NCI-H69 (cell line): ENCODE results near the gene C2orf68.
A peak's percentile ranks its signal among the peaks of the same experiment; 100 is the strongest.
"Not testable (repeated sequence)": the region's sequence is repeated elsewhere in the genome, so short reads cannot be mapped to it uniquely, and the experiment has no call there.

ENCODE experiments used
- DNase-seq: peaks from one replicate; lab custom pipeline; 2025; lab: John Stamatoyannopoulos, UW

The C2orf68 gene

DNA sequence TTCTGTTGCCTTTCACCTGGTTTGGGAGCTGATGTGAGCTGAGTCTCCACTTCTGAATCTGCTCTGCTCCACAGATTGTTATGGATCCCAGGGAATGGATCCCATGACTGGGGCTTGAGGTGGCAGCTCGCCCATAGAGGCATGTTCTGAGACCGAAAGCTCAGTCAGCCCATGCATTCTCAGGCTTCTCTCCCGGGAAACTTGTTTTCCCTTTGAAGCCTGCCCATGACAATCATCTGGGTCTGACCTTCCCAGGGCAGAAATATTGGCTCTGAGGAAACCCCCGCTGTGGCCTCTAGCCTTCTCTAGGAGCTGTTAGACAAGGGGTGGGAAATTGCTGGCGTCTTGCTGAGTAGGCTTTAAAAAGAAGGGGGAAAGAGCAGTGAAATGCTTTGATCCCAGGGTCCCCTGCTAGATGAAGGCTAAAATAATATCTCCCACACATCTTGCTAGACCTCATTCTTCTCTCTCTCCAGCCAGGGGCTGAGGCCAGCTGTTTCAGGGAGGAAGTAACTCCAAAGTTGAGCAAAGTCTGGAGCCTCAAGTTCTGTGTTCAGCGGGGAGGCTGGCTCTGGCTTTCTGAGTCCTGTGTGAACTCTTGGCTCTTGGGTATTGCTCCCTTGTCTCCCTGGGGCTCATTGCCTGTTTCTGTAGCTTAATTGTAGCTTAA is 32.5 kb downstream of the C2orf68 start:
- no peak for DNase-seq

DNA sequence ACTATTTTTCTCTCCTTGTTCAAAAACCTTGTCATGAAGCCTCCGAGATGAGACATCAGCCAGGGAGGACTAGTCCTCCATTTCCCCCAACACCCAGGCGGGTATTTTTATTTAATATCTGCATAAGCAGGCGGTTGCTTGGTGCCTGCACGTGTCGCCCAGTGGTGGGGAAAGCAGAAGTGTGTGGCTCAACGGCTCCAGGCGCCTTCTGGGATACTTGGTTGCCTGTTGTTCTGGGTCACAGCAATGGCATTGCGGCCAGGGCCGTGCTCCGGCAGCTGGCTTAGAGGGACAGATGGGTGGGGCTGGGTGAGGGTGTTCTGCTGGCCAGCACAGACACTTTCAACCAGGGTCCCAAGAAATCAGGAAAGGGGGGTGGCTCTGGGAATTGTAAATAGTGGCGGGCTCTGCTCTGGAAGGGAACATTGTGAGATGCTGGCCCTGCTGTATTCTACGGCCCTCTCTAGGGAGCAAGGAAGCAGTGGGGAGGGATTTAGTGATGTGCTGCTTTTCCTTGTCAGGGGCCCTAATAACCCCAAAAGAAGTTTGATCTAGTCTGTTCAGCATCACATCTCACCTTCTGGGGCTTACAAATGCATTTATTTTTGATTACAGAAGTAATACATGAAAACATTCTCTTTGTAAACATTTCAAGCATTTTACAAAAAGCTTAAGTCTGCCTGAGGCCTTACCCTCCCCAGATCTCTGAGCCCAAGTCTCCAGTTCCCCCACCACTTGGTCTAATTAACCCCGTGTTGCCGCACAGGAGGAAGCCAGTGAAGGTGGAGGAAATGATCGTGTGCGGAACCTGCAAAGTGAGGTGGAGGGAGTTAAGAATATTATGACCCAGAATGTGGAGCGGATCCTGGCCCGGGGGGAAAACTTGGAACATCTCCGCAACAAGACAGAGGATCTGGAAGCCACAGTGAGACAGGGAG is 33.4 kb downstream of the C2orf68 start:
- no peak for DNase-seq

DNA sequence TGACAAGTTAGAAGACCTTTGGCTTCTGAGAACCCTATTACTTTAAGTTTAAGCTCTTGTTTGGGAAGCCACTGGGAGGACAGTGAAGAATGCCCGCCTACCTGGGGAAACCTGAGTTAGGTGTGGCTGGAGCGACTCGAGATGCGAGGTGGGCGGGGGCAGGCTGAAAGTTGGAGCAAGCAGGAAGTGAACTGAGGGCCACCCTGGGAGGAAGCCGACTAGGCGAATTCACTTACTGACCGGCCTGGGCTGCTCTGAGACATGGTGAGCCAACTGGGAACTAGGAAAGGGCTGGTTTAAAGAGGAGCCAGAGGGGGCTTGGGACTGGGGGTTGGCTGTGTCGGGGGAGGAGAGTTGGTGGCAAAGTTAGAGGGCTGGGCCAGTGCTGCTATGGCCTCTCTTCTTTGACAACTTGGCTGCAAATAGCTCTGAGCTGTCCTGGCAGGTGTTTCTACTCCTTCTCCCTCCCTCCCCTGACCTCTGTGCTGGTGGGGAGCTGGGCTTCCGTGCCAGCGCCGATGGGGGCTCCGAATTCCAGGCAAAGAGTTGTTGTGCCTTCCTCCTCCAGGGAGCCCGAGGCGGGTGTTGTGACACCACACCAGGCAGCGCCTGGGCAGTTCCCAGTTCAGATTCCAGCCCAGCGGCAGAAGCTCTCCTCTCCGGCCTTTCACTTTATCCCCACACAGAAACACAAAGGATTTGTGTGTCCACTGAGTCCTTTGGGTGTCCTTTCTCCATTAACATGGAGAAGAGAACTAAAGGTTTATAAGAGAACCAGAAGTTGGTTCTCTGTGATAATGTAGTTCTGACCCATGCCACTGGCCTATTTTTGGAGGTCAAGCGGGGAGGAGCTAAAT is 34.3 kb downstream of the C2orf68 start, which contains the start of gene VAMP8:
TSS of gene VAMP8 (plus strand) at position 201 of the 857 bp plus-strand sequence. CDS start at position 262, 61 bp downstream.
- DNase-seq, result peak; percentile 58

DNA sequence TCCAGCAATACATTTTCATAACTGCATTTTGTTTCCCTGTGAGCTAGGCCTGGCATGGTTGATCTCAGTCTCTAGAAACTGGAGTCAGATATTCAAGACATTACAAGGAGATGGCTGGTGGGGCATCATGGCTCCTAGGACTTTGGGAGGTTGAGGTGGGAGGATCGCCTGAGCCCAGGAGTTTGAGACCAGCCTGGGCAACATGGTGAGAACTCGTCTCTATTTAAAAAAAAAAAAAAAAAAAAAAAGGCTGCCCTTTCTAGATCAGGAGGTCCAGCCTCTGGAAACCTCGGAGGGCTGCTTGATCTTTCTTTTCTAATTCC is 34.8 kb downstream of the C2orf68 start:
- no peak for DNase-seq

DNA sequence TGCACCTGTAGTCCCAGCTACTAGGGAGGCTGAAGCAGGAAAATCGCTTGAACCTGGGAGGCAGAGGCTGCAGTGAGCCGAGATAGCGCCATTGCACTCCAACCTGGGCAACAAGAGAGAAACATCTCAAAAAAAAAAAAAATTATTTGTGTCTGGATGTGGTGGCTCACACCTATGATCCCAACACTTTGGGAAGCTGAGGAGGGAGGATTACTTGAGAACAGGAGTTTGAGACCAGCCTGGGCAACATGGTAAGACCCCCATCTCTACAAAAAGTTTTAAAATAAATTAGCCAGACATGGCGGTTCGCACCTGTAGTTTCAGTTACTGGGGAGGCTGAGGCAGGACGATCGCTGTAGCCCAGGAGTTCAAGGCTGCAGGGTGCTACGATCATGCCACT is 36.1 kb downstream of the C2orf68 start:
- DNase-seq, result no peak

DNA sequence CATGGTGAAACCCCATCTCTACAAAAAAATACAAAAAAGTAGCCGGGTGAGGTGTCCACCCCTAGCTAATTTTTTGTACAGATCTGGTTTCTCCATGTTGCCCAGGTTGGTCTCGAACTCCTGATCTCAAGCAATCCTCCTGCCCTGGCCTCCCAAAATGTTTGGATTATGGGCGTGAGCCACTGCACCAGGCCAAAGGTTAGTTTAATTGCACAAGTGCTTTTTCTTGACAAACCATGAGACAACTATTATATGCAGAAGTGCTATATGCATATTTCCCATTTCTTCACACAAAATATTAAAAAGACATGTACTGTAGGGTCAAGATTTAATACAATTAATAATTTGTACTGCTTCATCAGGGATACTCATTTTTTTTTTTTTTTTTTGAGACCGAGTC is 45.6 kb downstream of the C2orf68 start:
- no peak for DNase-seq

DNA sequence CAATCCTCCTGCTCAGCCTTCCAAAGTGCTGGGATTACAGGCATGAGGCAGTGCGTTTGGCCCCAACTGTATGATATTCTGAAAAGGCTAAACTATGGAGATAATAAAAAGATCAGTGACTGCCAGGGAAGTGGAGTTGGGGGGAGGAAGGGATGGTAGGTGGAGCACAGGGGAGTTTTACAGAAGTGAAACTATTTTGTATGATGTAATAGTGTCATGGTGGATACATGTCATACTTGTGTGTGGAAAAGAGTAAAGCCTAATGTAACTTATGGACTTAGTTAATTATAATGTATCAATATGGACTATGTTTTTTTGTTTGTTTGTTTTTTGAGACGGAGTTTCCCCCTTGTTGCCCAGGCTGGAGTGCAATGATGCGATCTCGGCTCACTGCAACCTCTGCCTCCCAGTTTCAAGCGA is 47.7 kb downstream of the C2orf68 start:
- no peak for DNase-seq

DNA sequence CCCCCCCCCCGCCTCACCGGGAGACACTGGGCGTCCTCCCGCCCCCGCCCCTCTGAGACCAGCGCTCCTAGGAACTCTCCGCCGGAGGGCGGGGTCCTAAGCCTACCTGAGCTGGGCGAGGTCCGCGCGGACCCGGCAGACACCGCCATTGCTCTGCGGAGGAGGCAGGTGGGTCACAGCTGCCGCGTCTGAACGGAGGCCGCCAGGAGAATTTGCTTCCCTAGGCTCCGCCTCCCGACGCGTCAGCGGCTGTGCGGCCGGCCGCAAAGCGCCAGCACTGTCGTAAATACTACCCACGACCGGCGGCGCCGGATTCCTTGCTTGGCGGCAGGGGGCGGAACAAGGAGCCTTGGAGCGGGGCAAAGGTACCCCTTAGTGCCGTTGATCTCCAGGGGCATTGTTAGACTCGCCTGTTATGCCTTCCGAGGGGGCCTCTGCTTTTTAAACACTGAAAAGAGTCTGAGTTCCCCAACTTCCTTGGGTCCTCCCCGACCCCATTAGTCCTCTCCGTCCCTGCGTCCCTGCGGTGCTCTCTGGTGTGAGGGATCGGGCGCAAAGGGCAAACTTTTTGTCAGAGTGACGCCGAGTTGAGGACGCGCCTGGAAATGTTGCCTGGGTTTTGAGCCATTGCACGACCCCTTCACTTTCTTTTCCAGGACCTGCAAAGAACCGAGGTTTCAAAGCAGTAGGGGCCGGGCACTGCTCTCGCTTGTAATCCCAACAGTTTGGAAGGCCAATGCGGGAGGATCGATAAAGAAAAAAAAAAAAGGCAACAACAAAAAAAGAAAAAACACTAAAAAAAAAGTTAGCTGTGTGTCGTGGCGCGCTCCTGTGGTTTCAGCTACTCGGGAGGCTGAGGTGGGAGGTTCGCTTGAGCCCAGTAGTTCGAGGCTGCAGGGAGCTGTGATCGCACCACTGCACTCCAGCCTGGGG is 50.3 kb downstream of the C2orf68 start, which contains the start of gene GGCX:
TSS of gene GGCX (minus strand) at position 214 of the 933 bp plus-strand sequence. CDS start at position 149, 65 bp downstream.
- peak; percentile 96 for DNase-seq

DNA sequence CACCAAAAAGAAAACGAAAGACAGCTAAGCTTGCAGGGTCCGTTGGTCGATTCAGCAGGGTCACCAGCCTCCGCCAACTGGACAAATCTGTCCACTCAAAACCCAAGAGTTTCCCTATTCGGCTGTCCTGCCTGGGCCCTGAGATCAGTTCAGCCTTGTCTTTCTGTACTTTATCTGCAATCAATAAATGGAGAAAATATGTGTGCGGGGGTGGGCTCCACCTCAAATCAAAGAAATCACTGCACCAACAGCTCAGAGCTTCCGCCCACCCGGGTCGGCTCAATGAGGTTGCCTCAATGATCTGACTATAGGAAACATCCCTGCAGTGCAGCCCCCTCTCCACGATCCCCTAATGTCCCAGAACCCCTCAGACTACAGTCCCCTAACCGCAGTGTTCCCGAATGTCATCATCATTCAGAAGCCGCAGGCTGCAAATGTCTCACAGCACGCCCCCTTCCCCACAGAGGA is 51.0 kb downstream of the C2orf68 start:
- no peak for DNase-seq

DNA sequence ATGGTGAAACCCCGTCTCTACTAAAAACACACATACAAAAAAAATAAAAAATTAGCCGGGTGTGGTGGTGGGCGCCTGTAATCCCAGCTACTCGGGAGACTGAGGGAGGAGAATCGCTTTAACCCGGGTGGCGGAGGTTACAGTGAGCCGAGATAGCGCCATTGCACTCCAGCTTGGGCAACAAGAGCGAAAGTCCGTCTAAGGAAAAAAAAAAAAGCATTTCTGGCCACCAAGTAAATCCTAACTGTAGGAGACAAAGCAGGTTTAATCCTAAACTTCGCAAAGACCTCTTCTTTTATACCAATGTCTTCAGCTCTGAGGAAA is 51.5 kb downstream of the C2orf68 start:
- not testable (repeated sequence) for DNase-seq

DNA sequence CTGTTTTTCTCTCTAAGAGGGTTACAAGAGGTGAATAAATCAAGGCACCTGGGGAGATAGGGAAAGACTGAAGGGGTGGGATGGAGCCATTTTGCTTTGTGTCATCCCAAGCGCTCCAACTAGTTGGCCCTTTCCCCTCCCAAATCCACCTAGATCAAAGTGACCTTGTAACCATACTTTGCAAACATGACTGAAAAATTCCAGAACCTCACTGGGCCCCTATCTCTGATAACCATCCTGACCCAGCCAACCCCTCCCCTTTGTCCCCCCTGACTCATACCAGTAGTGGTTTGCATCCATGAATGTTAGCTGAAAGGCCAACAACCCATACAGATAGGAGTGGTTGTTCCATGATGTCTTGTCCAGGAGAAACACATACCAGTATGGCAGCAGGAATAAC is 53.7 kb downstream of the C2orf68 start:
- DNase-seq, result no peak

DNA sequence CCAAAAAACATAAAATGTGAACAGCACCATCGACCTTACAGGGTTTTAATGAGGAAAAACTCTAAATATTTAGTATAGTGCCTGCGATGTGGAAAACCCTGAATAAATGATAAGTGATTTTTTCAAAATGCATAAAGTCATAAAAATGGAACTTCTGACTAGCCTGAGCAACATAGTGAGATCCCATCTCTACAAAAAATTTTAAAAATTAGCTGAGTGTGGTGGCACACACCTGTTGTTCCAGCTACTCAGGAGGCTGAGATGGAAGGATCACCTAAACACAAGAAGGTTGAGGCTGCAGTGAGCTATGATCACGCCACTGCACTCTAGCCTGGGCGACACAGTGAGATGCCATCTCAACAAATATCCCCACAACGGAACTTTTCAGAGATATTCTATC is 54.7 kb downstream of the C2orf68 start:
- no peak for DNase-seq
